GM19023 (cell line): ENCODE measurements around the gene PPIP5K1.
A peak's percentile ranks its signal among the peaks of the same experiment; 100 is the strongest.

ENCODE experiments used
- ATAC-seq: cut with Tn5 transposase; IDR thresholded peaks from one replicate; pipeline ENCODE4 v1.9.1; 2021; ENCODE audit warnings: mild to moderate bottlenecking, moderate library complexity; ENCODE audit not compliant: unreplicated experiment

Gene PPIP5K1

GRCh38 chr15:43519196-43519595 lies 70.8 kb downstream of the PPIP5K1 start:
- ATAC-seq, result no peak

GRCh38 chr15:43518197-43518761 lies 71.7 kb downstream of the PPIP5K1 start:
- ATAC-seq, result no peak

- ATAC-seq, result no peak
These were observed 72.4 kb downstream of the PPIP5K1 start, which contains the start of gene MAP1A for GRCh38 chr15:43517354-43518196. TSS of gene MAP1A (plus strand) at chr15:43517608. CDS start at chr15:43521474, 3,866 bp downstream.

- no peak for ATAC-seq
These were observed 73.1 kb downstream of the PPIP5K1 start for GRCh38 chr15:43516801-43517353.

- no peak for ATAC-seq
These were observed 73.8 kb downstream of the PPIP5K1 start for GRCh38 chr15:43516185-43516584.

GRCh38 chr15:43515741-43516140 lies 74.3 kb downstream of the PPIP5K1 start:
- no peak for ATAC-seq

- ATAC-seq, result no peak
These were observed 75.6 kb downstream of the PPIP5K1 start for GRCh38 chr15:43514241-43515057.

- no peak for ATAC-seq
These were observed 76.5 kb downstream of the PPIP5K1 start for GRCh38 chr15:43513550-43513949.

GRCh38 chr15:43511012-43511885 lies 78.8 kb downstream of the PPIP5K1 start:
- ATAC-seq, result peak; percentile 16

- peak; percentile 96 for ATAC-seq
These were observed 79.6 kb downstream of the PPIP5K1 start for GRCh38 chr15:43510200-43511011.

GRCh38 chr15:43509660-43510199 lies 80.3 kb downstream of the PPIP5K1 start:
- ATAC-seq, result no peak

- ATAC-seq, result no peak
These were observed 80.9 kb downstream of the PPIP5K1 start for GRCh38 chr15:43508991-43509659.

- no peak for ATAC-seq
These were observed 81.6 kb downstream of the PPIP5K1 start for GRCh38 chr15:43508421-43508820.

GRCh38 chr15:43505738-43506137 lies 84.3 kb downstream of the PPIP5K1 start:
- no peak for ATAC-seq

- ATAC-seq, result no peak
These were observed 90.4 kb downstream of the PPIP5K1 start for GRCh38 chr15:43499635-43500034.

GRCh38 chr15:43498990-43499389 lies 91.0 kb downstream of the PPIP5K1 start:
- no peak for ATAC-seq

GRCh38 chr15:43493703-43494472 lies 96.1 kb downstream of the PPIP5K1 start:
- no peak for ATAC-seq
